Activated naive CD4-positive, alpha-beta T cell treated with anti-CD3 and anti-CD28 coated beads, Interleukin-2, amount 50 U/mL, for 72 hours (primary cell): Measurements from ENCODE around the gene NDUFB6. TPM values are rescaled to one million over a fixed set of nuclear protein-coding genes. Genes with fewer than 3 reads are reported as not detected.

Source experiments
- ATAC-seq, 2 donors: fragments of 150-1000 bp; cut with Tn5 transposase; 2 replicates each; pipeline ENCODE4 v1.10.0; 2021; ENCODE audit warnings: mild to moderate bottlenecking in 2 of 2, moderate library complexity in 2 of 2
- DNase-seq, 2 donors: peaks; one replicate each; pipeline ENCODE4 v3.0.0; 2021 to 2022; ENCODE audit warnings: low spot score in 2 of 2
- H3K27ac Mint-ChIP-seq, 2 donors: one replicate each; pipeline ENCODE4 v1.8.0; 2022; ENCODE audit warnings: mild to moderate bottlenecking in 2 of 2, mixed read lengths in 2 of 2
- H3K36me3 Mint-ChIP-seq, 2 donors: one replicate each; pipeline ENCODE4 v1.8.0; 2022; ENCODE audit warnings: mixed read lengths in 2 of 2
- H3K9me3 Mint-ChIP-seq, 2 donors: one replicate each; pipeline ENCODE4 v1.8.0; 2022; ENCODE audit warnings: mixed read lengths in 2 of 2
- total RNA-seq, 2 donors: library from RNA; stranded (reverse); gene quantifications; one replicate each; pipeline ENCODE4 v1.2.3, GENCODE V29; 2022

Gene NDUFB6
- total RNA-seq, 2 donors from 2014 or later = 42.9 to 83.9 TPM

DNA sequence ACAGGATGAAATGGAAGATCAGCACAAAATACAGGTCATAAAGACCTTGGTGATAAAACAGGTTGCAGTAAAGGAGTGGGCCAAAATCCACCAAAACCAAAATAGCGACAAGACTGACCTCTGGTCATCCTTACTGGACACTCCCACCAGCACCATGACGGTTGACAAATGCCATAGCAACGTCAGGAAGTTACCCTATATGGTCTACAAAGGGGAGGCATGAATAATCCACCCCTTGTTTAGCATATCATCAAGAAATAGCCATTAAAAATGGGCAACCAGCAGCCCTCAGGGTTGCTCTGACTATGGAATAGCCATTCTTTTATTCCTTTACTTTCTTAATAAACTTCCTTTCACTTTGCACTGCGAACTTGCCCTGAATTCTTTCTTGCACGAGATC is 6.0 kb upstream of the NDUFB6 start:
- ATAC-seq (no peak), DNase-seq (no peak)
- no peaks in the 10 kb centered on the region for H3K9me3 Mint-ChIP-seq
- H3K36me3 Mint-ChIP-seq = no peaks in the 10 kb centered on the region
- H3K27ac Mint-ChIP-seq = no peak overlapping the region

DNA sequence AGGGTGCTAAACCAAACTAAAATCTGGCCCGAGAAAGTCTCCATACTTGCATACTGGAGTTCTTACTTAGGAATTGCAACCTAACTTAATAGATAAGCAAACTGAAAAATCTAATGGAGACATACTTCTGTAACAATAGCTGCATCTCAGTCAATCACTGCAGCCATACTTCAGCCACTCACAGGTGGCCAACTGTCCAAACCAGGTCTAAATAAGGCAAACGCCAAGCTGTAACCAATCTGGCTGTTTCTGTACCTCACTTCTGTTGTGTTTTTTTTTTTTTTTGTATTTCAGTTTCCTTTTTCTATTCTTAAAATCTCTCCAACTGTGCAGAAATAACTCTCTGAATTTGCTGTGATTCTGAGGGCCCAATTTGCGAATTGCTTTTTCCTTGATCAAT is 4.4 kb upstream of the NDUFB6 start:
- Mint-ChIP-seq H3K9me3 (no peaks in the 10 kb centered on the region), H3K27ac (no peak overlapping the region), H3K36me3 (peaks cover 0 to 11% of the 10 kb centered on the region in 2 donors)
- ATAC-seq = no peak
- DNase-seq = no peak

DNA sequence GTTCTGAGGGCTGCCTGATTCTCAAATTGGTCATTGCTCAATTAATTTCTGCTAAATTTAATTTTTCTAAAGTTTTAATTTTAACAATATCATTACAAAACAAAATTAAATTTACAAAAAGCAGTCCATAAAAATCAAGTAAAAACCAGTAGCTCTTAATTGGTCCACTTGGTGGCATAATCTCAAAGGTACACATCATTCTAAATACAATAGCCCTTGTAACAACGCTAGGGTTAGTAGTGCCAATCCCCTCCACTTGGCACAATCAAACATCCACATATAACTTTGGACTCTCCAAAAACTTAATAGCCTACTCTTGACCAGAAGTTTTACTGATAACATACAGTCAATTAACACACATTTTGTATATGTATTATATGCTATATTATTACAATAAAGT is 1.9 kb upstream of the NDUFB6 start:
- no peaks in the 10 kb centered on the region for H3K9me3 Mint-ChIP-seq
- H3K36me3 Mint-ChIP-seq = peaks cover 0 to 21% of the 10 kb centered on the region in 2 donors
- H3K27ac Mint-ChIP-seq = no peak overlapping the region
- DNase-seq (no peak), ATAC-seq (no peak)

DNA sequence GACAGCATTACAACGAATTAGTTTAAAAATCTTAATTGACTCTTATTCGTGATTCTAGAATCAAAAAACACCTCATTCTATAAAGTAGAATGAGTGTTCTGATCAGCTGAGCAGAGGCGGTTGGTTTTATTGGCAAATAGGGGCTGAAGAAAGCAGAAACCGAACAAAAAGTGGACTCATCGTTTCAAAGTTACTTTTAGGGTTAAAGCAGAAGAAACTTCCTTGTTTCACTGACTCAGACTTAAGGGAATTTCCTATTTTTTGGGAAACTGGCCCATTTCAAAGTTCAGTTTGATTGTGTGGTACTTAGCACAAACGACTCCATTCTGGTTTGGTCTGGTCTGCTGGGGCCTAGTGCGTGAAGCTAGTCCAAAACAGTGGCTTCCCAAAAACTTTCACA is 862 bp upstream of the NDUFB6 start:
- DNase-seq (no peak), ATAC-seq (no peak)
- Mint-ChIP-seq H3K27ac (peak overlapping the region in 1 of 2 donors; percentile 93), H3K9me3 (no peaks in the 10 kb centered on the region), H3K36me3 (peaks cover 0 to 23% of the 10 kb centered on the region in 2 donors)

DNA sequence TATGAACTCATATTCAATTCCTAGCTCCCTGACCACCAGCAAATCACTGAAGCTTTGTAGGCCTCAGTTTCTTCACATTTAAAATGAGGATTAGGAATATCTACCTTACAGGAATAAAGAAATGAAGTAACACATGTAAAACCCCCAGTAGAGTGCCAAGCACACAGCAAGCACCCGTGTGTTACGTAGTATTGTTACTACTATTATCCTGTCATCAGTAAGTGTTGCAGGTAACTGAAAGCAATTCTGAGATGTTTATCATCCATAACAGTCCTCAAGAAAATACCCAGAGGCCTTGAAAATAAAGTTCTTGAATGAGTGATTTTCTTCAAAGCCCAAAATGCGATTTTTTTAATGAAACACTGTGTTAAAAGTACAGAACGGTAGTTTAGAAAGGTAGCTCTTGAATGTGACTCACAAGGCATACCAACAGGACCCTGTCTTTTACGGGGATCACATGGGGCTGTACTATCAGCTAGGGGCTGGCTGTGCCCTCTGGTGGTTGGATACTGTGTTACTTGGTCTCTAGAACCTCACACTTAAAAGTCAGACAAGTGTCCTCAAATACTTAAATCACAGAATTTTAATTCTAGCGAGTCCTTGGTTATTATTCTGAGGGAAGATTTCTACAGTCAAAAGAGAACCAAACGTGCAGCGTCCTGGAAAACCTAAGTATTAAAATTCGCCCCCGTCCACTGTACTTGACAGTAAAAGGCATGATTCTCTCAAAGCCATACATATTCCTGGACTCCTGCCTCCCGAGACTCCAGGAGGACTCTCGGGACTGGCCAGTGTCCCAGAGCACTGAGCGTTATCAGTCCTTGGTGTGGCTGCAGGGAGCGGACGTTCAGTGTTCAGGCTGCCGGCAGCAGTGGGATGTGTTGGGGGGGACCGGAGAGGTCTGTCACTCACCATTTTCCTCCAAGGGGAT is 725 bp downstream of the NDUFB6 start:
- peak; percentile 90 to 94 for ATAC-seq
- Mint-ChIP-seq H3K36me3 (peaks cover 0 to 23% of the 10 kb centered on the region in 2 donors), H3K27ac (peak overlapping the region; percentile 93 to 99), H3K9me3 (no peaks in the 10 kb centered on the region)
- DNase-seq = peak in 1 of 2 donors; percentile 65

DNA sequence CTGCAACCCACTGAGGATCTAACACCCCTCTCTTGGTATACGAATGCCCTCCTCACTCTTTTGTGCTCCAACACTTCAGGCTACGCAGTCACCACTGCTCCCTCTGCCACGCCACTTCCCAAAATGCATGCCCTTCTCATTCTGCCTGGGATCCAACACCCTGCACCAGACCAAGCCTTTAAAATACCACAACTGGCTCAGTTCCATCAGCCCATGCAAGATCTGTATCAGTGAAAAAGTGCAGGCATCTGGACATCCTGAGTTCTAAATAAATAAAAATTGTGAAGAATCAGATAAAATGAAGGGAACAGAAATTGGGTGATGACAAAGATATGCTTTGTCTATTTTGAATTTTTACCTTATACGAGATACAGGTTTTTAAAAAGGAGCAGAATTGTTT is 2.7 kb downstream of the NDUFB6 start:
- Mint-ChIP-seq H3K9me3 (no peaks in the 10 kb centered on the region), H3K27ac (peak overlapping the region in 1 of 2 donors; percentile 17), H3K36me3 (peaks cover 5 to 34% of the 10 kb centered on the region in 2 donors)
- DNase-seq = no peak
- ATAC-seq = no peak

DNA sequence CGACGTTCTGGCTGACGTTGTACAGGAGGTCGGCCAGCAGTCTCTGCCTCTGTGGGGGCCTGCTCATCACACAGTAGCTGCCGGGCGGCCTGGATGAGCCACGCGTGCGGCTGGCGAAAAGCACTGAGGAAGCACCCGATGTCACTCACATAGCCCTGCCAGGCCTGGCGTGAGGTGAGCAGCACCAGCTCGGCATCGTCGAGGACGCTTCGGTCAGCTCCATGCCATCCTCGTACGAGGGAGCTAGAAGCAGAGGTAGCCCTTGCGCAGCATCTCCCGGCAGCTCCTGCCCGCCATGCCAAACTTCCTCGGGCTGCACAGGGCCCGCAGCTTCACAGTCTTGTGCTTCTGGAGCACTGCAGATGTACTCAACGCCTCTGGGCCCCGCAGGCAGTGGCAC is 6.2 kb downstream of the NDUFB6 start:
- peaks cover 5 to 19% of the 10 kb centered on the region in 2 donors for H3K36me3 Mint-ChIP-seq
- DNase-seq = no peak
- H3K9me3 Mint-ChIP-seq = no peaks in the 10 kb centered on the region
- no peak for ATAC-seq
- peak overlapping the region in 1 of 2 donors; percentile 71 for H3K27ac Mint-ChIP-seq

DNA sequence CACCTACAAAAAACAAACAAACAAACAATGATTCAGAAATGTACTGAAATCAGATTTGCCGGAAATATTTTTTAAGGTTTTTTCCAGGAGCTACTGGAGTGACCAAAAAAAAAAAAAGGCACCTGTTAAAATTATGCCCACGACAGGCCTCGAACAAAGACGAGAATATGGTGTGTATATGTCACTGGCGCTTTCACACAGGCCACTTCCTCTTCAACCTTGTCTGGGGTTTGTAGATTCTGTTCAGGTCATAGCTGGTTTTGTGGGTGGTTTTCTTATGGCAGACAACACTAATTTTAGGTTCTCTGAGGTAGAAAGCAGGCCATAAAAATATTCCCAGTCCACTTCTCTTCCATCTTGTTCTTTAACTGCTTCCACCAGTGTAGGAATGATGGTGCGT is 7.0 kb downstream of the NDUFB6 start:
- no peak for ATAC-seq
- Mint-ChIP-seq H3K36me3 (peaks cover 5 to 19% of the 10 kb centered on the region in 2 donors), H3K27ac (peak overlapping the region; percentile 71 to 83), H3K9me3 (no peaks in the 10 kb centered on the region)
- no peak for DNase-seq

DNA sequence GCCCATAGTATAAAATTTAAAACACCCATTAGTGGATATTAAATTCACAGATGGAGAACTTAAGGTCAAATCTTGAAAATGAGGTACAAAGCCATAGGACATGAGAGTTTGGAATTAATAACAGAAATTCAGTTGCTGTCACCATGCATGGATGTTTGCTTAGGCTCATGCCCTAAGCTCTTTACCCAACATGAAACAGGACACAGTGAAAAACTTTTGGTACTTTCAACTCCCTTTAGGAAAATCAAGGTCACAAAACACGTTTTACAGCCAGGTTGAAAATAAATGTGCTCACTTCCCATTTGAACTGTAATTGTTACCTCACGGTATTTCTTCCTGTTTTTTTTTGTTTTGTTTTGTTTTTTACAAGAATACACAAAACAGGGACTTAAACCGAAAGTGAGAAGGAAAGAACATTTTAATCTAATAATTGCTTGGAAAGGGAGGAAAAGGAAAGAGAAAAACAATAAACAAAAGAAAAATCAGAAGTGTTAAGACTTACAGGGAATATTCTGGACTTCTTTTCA is 14.5 kb downstream of the NDUFB6 start:
- no peaks in the 10 kb centered on the region for H3K9me3 Mint-ChIP-seq
- ATAC-seq = no peak
- no peaks in the 10 kb centered on the region for H3K36me3 Mint-ChIP-seq
- no peak overlapping the region for H3K27ac Mint-ChIP-seq
- no peak for DNase-seq

DNA sequence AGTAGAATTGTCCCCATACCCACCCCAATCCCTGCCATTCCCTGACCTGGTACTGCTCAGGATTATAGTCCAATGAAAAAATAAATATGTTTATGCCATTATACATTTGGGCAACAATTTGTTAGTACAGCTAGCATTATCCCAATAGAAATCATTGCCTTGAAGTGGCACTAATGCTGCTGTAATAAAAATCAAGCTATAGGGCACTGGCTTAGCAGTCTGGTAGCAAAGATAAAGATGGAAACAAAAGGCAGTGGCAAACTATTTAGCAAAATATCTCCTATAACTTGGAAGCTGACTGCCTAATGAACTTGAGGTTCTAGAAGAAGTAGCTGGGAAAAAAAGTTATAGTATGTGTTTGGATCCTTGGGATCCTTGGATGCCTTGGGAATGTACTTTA is 18.4 kb downstream of the NDUFB6 start:
- H3K27ac Mint-ChIP-seq = peak overlapping the region in 1 of 2 donors; percentile 49

DNA sequence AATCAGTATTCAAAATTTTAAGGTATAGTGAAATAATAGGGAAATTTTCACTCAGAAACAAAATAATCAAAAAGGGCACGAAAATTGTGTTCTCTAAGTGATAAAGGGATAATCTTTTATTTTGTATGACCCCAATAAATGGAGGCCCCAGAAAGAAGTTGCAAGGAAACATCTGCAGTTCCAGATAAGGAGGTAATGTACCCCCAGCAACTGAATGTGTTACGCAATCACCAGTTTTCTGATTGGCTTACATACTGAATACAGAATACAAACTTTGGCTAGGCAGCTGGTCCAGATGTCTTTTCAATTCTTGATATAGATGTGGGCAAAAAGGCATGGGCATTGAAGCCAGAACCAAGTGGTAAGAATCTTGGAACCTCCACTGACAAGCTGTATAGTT is 18.9 kb downstream of the NDUFB6 start:
- H3K36me3 Mint-ChIP-seq = peaks cover 24 to 27% of the 10 kb centered on the region in 2 donors
- DNase-seq (no peak), ATAC-seq (no peak)
- H3K9me3 Mint-ChIP-seq = no peaks in the 10 kb centered on the region
- no peak overlapping the region for H3K27ac Mint-ChIP-seq

More for the DNA sequence above, 18.4 kb downstream of the NDUFB6 start:
- DNase-seq = no peak
- Mint-ChIP-seq H3K36me3 (peaks cover 24 to 27% of the 10 kb centered on the region in 2 donors), H3K9me3 (no peaks in the 10 kb centered on the region)
- no peak for ATAC-seq

DNA sequence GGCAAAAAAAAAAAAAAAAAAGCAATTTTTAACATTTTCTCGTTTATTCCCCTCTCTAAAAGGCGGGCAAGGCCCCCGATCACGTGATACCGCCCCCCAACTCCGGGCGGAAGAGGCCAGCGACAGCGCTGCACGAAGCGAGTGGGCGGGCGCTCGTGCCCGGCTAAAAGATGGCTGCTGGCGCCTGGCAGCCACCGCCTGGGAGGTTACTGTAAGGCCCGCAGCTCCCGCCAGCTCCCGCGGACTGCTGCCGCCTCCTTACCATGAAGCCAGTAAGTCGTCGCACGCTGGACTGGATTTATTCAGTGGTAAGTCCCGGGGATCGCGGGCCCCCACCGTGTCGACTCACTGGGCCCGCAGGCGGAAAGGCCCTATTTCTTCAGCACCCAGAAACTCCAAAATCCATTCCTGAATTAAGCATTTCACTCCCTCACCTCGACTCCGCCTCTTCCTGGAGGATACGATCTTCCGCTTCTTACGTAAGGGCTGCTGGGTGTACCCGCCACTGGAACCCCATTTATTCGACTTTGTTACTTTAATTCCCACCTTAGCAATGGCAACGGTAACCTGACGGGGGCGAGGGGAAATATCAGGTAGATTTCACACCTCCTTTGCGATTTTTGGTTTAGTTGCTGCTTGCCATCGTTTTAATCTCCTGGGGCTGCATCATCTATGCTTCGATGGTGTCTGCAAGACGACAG is 20.6 kb downstream of the NDUFB6 start, which contains the start of the genes SMIM27 and TOPORS:
SMIM27 (plus strand) TSS at position 156 of the 701 bp plus-strand sequence; CDS start at position 264, 108 bp downstream.
TOPORS (minus strand) TSS at position 415 of the 701 bp plus-strand sequence; CDS start at position 265, 150 bp downstream.
- H3K9me3 Mint-ChIP-seq = no peaks in the 10 kb centered on the region
- H3K36me3 Mint-ChIP-seq = peaks cover 27 to 30% of the 10 kb centered on the region in 2 donors
- ATAC-seq (peak; percentile 81 to 83), DNase-seq (peak; percentile 85 to 87)
- peak within 1 kb of the TSS; percentile 97 to 100 for H3K27ac Mint-ChIP-seq

DNA sequence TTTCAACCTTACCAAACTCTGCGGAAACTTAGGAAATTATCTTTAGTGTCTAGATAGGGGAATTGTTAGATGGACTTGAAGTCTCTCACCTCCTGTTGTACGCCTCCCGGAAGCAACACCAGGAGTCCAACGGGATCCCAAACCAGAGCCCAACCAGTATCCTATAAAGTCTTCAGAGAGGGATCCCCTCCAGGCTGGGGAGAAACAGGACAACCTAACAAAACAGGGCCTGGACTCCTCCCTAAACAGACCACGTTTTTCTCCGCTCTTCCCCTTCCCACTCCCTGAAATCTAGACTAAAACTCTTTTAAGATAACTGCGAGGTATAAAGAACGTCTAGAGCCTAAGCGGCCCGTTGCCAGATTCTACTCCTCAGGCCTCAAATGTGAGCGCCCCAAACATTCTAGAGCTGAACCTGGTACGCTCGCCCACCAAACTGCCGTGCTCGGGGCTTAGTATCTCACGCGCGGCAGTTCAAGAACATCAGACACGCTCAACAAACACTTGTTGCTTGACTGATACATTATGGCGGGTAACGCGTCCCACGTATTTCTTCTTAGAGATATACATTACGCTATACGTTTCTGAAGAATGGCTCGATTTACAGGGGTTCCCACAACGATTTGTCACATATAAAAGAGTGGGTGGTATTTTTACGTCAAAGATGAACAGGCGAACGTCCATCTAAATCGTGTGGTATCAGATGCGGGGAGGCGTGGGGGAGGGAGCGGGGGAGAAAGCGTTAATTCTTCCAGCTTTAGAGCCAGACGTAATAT is 21.5 kb downstream of the NDUFB6 start:
- ATAC-seq = peak; percentile 33 to 44
- peak overlapping the region; percentile 97 to 100 for H3K27ac Mint-ChIP-seq
- no peaks in the 10 kb centered on the region for H3K9me3 Mint-ChIP-seq
- H3K36me3 Mint-ChIP-seq = peaks cover 27 to 30% of the 10 kb centered on the region in 2 donors
- DNase-seq = peak in 1 of 2 donors; percentile 45

DNA sequence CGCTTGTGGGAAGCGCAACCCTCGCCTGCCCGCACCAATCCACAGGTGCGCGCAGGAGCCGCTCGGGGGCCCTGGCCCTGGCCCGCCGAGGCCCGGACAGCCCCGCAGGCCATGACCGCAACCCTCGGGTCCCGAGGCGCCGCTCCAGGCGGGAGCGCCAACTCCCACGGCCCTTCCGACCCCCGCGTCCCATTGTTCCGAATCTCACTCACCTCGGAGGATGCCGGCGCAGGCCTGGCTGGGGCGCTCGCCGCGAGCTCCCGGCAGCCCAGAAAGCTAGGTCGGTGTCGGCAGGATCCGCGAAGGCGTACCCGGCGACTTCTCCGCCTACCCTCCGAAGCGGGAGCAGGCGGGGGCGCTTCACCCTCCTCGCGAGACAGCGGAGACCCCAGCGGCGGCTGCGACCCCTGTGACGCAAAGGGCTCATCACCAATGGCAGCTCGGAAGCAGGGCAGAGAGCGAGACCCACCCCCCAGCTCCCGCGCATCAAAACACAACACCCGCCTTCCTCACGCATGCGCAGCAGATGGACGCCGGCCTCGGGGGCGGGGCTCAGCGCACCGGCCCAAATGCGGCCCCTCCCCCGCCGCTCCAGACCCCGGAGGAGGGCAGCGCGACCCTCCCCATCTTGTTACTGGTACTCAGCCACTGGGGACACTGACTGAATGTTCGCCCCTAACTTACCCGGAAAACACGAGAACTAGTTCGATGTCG is 22.2 kb downstream of the NDUFB6 start:
- DNase-seq (peak; percentile 90 to 92), ATAC-seq (peak; percentile 69 to 82)
- H3K27ac Mint-ChIP-seq = peak overlapping the region; percentile 97 to 100
- peaks cover 27 to 30% of the 10 kb centered on the region in 2 donors for H3K36me3 Mint-ChIP-seq
- H3K9me3 Mint-ChIP-seq = no peaks in the 10 kb centered on the region

DNA sequence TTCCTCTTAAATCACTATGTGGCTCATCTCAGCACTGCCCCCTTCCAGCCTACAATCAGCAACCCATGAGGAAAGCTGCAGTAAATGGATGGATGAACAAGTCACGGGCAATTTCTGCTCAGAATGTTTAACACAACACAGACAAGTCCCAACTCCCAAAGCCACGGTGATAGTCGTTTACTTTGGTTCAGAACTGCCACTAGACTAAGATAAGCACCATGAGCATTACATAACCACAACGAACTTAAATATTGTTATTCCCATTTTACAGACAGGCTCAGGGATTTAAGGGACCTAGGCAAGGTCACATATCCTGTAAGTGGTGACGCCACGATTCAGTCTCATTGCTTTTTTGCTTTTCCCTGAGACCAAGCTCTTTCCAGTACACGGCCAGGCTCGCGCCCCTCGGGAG is 22.8 kb downstream of the NDUFB6 start:
- ATAC-seq (no peak), DNase-seq (no peak)
- Mint-ChIP-seq H3K36me3 (peaks cover 27 to 30% of the 10 kb centered on the region in 2 donors), H3K27ac (peak overlapping the region; percentile 85 to 97), H3K9me3 (no peaks in the 10 kb centered on the region)
